GM19023 (cell line): ENCODE results near the gene MAFF.
"Not testable (repeated sequence)": the region's sequence is repeated elsewhere in the genome, so short reads cannot be mapped to it uniquely, and the experiment has no call there.

Experiments used
- ATAC-seq: cut with Tn5 transposase; IDR thresholded peaks from one replicate; pipeline ENCODE4 v1.9.1; 2021; ENCODE audit warnings: mild to moderate bottlenecking, moderate library complexity; ENCODE audit not compliant: unreplicated experiment

Gene MAFF

DNA sequence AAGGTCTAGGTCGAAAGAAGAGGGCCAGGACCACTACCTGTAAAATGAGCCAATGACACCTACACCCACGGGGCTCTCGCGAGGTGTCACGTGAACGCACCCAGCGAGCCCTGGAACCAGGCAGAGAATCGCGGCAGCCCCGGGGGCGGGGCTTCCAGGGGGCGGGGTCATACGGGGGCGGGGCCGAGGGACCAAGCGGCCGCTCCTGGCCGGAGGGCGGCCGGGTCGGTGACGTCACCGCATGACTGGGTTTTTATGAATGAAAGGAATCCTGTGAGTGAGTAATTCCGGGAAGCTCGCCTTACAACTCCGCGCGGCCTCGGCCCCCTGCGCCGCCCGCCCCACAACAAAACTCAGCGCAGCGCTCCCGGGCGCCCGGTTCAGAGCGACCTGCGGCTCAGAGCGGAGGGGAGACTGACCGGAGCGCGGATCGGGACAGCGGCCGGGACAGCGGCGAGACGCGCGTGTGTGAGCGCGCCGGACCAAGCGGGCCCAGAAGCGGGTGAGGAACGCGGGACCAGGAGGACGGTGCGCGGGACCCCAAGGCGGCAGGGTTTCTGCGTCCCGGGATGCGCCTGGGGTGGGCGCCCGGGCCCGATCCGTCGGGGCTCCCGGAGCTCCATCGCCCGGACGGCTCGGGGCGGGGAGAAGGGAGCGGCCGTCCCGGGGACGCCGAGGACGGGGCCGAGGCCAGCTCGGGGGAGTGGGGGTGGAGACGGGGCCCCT is at the start of gene MAFF:
Gene MAFF (plus strand): TSS at position 284 of the 726 bp plus-strand sequence. CDS start 11,860 bp downstream, outside the sequence.
- ATAC-seq, result peak; percentile 57

DNA sequence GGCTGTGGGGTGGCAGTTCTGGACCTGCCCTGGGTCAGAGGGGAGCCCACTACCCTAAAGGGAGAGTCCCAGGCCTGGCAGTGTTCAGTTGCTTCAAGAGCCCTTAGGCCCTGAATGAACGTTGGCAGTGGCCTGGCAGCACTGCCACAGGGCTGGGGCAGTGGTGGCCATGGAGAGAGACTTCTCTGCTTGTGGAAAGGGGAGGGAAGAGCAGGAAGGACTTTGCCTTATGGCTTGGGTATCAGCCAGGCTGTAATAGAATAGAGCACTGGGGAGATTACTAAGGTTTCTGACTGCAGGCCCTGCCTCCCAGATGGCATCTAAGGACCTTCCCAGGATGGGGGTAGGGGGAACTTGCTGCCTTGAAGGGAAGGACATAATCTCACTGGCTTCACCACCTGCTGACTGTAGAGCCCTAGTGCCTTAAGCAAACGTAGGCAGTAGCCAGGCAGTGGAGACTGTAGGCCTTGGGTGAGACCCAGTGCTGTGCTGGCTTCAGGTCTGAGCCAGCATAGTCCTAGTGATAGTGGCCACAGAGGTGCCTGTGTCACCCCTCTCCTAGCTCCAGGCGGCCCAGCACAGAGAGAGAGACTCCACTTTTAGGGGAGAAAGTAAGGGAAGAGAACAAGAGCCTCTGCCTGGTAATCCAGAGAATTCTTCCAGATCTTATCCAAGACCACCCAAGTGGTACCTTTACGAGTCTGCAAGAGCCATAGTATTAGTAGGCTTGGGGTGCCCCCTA is 47.8 kb upstream of the MAFF start:
- ATAC-seq, result no peak

DNA sequence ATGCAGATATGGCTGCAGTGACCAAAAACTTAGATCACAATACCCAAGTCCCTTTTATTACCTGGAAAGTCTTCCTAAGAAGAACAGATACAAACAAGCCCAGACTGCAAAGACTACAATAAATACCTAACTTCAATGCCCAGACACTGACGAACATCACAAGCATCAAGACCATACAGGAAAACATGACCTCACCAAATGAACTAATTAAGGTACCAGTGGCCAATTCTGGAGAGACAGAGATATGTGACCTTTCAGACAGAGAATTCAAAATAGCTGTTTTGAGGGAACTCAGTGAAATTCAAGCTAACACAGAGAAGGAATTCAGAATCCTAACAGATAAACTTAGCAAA is 47.3 kb upstream of the MAFF start:
- not testable (repeated sequence) for ATAC-seq

DNA sequence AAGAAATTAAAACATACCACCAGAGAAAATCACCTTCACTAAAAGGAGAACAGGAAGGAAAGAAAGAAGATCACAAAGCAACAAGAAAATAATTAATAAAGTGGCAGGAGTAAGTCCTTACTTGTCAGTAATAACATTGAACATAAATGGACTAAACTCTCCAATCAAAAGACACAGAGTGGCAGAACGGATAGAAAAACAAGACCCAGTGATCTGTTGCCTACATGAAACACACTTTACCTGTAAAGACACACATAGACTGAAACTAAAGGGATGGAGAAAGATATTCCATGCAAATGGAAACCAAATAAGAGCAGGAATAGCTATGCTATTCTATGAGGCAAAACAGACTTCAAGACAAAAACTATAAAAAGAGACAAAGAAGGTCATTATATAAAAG is 46.1 kb upstream of the MAFF start:
- no peak for ATAC-seq

DNA sequence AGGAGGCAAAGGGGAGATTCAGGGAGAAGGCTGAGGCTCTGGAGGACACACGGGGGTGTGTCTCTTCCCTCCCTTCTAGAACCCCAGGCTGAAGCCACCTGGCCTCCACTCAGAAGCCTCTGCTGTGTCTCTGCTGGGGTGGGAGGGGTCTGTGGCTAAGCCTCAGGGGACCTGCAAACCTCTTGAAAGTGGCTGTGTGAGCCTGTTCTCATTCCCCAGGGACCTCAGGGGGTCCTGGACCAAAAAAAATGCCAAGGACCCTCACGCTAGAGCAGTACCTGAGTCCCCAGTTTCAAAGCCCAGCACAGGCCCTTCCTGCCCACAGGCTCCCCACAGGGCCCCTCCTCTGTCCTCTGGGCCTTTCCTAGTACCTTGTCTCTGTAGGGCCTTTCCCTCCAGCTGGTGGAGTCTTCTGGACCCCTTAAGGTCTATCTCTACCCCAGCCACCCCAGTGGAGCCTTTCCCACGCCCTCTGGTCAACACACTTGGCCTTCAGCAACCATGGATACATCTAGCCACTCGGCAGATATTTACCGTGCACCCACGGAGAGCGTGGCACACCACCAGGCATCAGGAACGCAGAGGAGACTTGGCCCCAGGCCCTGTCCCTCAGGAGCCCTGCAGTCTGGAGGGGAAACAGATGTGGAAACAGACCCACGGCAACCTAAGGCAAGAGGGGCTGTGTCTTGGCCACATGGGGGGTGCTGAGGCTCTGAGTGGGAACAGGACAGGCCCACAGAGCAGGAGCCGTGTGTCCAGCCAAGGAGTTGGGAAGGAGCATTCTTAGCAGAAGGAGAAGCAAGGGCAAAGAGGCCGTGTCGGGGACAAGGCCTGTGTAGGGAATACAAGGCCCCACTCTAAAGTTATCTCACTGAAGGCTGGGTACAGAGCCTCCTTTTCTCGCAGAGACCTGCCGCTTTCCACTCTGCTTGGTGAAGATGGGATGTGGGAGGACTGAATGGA is 38.6 kb upstream of the MAFF start:
- ATAC-seq, result no peak

DNA sequence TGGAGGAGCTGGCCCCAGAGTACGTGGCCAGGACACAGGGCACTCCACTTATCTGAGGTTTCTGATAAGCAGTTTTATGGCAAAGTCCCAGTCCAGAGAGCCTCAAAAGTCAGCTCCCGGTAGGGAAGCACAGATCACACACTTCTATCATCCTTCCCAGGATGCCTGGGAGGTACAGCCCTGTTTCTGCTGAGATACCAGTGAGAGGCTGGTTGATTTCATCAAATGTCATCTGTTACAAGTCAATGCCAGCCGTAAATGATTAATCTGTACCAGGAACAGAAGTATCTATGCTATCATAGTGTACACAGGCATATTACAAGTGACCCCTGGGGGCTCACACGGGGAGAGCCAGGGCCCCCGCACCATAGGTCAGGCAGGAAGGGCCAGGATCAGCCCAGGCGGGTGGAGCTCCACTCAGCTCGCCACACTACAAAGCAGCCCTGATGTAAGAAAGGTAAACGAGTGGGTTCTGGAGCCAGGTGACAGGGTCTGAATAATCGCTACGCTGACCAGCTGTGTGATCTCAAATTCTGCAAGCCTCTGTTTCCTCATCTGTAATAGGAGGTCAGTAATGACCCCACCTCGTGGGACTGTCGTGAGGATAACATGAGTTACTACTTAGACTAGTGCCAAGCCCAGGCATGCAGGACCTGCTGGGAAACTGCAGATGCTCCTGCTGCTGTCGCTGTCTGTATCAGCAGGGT is 37.8 kb upstream of the MAFF start:
- no peak for ATAC-seq

DNA sequence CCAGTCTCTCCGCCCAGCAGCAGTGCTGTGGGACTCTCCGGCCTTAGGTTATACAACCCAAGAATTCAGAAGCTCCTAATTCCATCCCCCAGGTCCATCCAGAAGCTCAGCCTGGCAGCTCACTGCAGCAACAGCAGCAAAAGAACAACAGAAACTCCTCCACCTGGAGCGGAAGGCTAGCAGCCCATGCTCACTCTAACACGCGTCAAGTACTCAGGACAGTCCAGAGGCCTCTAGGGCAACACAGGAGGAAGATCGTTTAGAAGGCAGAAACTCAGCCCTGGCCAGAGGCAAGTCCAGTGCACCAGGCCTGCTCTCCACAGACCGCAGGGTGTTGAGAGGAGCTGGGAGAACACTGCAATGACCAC is 37.3 kb upstream of the MAFF start:
- ATAC-seq, result no peak

DNA sequence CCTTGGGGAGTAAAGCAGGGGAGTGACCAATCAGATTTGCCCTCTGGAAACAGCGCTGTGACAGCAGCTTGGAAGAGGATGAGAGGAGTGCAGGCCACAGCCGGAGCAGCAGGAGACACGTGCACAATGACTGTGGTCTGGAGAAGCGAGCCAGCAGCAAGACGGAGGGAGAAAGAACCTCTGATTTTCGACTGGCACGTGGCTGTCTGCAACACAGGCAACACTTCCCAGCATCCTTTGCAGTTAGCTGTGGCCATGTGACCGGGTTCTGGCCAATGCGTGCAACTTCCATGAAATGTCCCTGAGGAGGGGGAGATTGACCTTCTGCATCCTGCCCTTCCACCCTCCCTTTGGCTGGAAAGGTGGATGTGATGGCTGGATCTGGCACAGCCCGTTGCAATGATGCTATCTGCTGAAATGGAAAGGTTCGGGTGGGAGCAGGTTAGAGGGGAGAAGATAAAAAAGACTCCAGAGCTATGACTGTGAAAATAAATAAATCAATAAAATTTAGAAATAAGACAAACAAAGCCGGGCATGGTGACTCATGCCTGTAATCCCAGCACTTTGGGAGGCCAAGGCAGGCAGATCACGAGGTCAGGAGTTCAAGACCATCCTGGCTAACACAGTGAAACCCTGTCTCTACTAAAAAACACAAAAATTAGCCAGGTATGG is 35.7 kb upstream of the MAFF start:
- ATAC-seq, result no peak

DNA sequence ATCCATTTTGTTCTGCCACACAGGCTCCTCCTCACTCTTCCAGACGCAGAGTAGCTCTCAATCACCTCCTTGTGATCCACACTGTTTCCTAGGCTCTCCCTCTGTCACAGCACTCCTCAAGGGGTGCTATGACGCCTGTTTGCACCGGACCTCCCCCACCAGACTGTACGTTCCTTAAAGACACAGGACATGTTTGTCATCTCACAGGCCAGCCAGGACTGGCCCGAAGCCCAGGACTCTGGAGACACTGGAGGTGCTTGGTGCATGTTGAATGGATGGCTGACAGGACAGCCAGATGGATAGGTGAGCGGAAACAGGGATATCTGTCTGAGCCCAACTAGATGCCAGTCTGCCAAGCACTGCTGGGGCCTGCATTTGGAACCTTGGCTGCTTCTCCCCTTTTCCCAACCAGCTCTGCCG is 33.8 kb upstream of the MAFF start:
- no peak for ATAC-seq

DNA sequence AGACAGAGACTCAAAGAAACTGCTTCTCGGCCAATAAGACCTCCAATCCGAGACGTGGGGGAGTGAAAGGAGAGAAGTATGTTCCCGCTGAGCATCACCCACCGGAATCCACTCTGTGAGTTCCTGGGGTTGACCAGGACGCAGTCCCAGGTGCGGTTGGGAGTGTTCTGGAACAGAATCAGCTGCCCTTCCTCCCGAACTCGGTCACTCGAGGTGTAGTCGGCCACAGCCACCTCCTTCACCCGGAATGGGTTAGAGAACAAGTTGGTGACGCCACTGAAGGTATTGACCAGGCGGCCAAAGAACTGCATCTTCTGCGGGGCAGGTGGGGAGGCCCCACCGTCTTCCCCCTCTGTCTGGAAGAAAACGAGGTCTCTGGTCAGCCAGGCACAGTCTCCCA is 32.7 kb upstream of the MAFF start:
- ATAC-seq, result no peak

DNA sequence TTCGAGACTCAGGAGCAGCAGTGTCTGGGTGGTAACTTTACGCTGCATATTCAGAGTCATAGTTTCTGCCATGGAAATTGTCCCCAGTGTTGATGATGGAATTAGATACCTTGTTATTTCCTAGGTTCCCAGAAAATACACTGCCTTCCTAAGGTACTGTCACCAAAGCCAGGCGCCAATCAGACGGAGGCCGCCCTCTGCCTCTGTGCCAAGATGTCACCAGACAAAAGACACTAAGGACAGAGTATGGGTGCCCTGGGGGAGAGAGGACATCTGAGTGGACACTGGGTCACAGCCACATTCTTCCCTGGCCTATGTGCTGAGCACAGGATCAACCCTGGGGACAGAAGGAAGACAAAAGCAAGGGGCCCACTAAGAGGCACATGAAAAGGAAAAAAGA is 31.3 kb upstream of the MAFF start:
- no peak for ATAC-seq

DNA sequence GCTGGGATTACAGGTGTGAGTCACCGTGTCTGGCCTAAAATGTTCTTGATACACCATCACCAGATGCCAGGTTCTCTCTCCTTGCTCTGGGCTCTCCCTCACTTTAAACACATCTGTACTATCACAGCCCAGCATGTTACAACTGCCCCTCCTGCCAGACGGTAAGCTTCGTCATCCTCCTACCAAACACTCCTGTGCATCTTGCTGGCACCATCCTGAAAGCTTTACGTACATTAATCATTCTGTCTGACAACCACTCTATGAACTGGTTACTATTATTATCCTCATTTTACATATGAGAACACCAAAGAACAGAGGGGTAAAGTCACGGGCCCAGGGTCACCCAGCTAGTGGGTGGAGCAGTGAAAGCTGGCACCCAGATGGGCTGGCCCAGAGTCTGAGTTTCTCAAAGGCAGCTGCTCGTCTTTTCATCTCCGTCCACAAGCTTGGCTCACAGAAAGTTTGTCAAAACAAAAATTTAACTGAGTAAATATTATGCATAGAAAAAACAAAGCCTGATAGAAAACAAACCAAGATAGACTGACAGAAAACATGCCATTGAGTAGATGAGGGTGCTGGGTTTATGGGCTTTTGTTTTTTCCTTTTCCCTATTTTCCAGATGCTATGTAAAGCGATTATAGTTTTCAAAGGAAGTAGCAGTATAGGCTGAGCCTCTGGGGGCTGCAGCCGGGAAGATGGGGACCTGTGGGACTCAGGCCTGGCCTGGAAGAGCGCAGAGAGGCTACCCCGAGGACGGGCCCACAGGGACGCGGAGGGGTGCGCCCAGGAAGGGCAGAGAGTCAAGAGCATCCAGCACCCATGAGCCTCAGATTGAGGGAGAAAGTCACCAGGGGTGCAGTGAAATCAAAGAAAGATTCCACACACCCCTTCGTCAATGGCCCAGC is 29.6 kb upstream of the MAFF start:
- ATAC-seq, result no peak

DNA sequence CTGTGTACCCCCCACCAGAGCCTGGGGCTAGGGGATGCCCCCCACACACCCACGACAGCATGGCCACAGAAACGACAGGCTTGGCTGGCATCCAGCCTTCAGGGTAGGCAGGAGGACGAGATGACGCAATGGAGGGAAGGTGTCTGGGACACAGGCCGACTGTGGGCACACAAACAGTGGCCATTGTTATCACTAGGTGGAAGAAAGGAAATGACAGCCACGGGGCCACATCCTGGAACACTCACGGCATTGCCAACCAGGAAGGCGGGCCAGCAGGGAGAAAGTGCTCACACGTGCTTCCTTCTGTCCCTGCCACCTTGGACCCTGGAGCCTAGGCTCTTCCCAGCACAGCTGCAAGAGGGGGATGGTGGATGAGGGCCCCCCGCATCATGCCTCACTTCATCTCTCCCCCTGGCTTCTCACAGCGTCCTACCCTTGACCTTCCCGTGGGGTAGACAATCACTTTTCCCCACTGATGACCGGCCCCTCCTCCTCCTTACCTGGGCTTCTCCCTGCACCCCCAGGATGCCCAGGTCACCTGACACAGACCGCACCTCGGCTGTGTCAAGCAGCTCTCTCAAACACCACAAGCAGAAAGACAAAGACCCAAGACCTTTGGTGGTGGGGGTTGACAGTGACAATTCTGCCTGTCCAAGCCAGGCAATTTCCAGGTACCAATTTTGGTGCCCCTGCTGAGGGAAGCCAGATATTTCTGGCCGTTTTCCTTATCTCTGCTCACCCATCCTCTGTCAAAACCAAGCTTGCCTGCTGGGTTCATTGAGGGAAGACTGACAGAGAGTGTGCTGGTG is 28.8 kb upstream of the MAFF start:
- ATAC-seq, result no peak

DNA sequence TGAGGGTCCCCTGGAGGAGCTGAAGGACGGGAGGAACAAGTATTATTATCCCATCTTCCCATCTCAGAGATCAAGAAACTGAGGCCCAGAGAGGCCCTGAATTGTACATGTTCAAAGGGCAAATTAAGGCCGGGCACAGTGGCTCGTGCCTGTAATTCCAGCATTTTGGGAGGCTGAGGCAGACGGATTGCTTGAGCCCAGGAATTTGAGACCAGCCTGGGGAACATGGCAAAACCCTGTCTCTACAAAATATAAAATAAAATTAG is 28.2 kb upstream of the MAFF start:
- ATAC-seq, result no peak

DNA sequence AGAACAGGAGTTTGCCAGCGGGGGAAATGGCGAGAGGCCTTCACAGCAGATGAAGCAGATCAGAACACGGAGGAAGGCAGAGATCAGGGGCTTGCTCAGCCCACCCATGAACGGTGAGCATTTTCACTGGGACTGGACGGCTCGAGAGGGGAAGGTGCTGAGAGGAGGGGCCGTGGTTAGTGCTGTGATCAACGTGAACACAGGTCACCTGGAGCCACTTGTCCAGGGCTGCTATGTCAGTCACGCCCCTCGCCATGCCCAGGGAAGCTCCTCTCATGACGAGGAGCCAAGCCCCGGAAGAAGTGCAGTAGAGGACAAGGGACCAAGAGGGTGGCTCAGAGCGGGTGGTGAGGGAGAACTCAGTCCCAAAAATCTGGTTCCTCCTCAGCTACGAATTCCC is 27.2 kb upstream of the MAFF start:
- no peak for ATAC-seq

DNA sequence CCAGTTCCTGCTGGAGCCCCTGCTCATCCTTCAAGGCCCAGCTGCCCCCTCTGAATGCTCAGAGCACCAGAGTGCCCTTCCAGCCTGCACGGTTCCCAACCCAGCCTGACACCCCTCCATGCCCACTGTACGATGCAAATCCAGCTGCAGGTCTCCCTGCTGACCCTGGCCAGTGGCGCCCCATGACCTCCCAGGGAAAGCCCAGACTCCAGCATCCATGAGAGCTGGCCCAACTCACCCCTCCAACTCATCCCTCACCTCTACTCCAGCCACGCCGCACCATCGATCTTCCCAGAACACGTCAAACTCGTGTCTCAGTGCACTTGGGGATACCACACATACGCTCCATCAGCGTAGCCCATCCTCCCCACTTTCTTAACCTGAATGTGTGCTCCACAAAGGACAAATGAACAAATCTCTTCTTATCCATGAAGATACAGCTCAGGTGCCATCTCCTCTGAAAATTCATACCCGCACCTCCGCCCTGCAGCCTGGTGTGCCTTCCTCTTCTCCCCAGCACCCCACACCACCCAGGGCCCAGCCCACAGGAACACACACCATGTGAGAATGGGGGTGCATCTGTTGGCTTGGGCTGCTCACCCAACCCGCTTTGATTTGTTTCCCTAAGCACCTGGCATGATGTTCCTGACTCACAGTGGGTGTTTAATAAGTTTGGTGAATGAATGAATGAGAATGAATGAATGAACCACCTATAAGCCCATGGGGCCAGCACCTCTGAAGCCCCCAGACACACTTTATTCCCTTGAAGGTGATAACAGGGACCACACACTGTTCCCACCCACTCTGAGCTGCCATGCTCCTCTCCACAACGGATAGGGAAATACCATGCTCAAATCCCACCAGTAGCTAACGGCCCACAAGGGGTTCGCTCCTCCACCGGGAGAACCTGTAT is 26.3 kb upstream of the MAFF start:
- ATAC-seq, result no peak

DNA sequence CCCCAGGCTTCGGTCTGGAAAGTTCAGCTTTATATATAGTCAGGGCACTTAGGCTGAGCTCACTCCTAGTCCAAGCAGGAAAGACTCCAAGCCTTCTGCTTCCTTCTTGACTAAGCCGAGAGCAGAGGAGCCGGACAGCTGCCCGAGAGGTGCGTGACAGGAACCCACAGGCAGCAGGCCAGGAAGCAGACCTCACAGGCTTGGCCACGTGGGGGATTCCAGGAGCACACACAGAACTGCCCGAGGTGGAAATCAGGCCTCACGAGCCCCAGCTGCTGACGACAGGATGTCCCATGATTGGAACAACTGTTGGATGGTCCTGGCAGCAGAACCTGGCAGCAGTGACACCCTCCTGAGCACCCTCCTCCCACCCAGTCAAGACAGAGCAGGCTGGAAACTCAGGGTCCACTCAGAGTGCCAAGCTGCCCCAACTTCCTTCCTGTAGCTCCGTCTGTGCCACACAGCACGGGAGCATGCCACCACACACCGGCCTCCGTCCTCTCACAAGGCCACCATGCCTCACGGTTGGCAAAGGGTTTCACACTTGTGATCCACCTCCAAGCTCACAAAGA is 25.5 kb upstream of the MAFF start:
- no peak for ATAC-seq
